ENCODE measurements around the gene SNTG2. TPM values are rescaled to one million over a fixed set of nuclear protein-coding genes. Genes with fewer than 3 reads are reported as not detected.
"Not testable (repeated sequence)": the region's sequence is repeated elsewhere in the genome, so short reads cannot be mapped to it uniquely, and the experiment has no call there.

The SNTG2 gene
- total RNA-seq, 2 experiments from 2014 or later = 0.52 to 1.1 TPM

- POLR2A ChIA-PET = no interaction called here
- CTCF ChIA-PET = no interaction called here
Observed at GRCh38 chr2:1129982-1130381, 179.3 kb downstream of the SNTG2 start.

DNA sequence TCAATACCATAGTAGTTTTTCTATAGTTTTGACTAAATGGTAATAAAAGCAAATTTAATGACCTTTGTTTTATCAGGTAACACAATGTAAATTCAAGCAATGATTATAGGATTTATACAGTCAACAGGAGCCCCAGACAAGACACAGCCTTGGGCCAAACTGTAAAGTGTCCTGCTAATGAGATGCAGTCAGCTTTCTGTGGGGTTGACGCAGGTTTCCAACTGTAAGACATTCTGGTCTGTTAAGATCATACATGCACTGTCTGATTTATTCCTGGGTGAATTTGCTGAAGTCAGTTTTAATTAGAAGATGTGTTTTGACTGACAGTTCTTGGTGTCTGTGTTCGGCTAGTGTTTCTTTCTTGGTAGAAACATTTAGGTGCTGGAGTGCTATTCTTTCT lies 180.3 kb downstream of the SNTG2 start:
- CTCF ChIA-PET = interaction anchor here (1.5 kb wide), 1 partner anchor 10 kb away, joined by 5 read pairs; no protein-coding TSS in a partner anchor
- POLR2A ChIA-PET = no interaction called here

DNA sequence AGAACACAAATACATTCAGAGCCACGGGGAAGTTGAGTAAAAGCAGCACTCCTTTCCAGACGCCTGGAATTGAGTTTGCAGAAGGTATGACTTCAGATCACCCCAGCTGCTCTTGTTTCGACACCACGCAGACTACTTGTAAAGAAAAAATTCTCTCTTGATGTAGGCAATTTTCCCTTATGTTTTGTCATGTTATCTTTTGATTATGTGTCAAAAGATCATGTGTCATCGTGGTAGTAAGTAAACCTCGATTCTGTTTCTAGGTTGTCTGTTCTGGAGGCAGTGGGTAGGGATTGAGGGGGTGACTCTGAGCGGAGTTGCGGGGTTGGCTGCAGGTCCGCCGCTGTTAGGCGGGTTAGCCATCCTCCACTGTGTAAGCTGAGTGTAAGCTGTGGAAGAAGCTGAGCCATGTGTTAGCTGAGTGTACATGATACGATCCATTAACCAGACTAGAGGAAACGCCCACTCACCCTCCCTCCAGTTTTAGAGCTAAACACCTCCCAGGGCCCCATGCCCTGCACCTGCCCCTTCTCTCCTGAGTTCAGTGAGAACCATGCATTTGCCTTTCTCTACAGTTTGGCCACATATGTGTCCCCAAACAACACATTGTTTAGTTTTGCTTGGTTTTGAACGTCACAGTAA lies 181.8 kb downstream of the SNTG2 start:
- CTCF ChIA-PET = interaction anchor here (1.5 kb wide), 1 partner anchor 8 kb away, joined by 5 read pairs; no protein-coding TSS in a partner anchor
- POLR2A ChIA-PET = no interaction called here

- CTCF ChIA-PET = not testable (repeated sequence)
Observed at GRCh38 chr2:1133896-1134295, 183.2 kb downstream of the SNTG2 start.

DNA sequence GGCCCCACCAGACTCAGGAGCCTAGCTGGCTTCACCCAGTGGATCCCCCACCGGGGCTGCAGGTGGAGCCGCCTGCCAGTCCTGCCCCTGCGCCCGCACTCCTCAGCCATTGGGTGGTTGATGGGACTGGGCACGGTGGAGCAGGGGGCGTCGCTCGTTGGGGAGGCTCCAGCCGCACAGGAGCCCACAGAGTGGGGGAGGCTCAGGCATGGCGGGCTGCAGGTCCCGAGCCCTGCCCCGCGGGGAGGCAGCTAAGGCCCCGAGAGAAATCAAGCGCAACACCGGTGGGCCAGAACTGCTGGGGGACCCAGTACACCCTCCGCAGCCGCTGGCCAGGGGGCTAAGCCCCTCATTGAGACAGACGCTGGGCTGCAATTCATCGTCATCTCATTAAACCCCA lies 184.0 kb downstream of the SNTG2 start:
- ChIA-PET CTCF (no interaction called here), POLR2A (no interaction called here)

More at GRCh38 chr2:1133896-1134295, 183.2 kb downstream of the SNTG2 start:
- POLR2A ChIA-PET = not testable (repeated sequence)

DNA sequence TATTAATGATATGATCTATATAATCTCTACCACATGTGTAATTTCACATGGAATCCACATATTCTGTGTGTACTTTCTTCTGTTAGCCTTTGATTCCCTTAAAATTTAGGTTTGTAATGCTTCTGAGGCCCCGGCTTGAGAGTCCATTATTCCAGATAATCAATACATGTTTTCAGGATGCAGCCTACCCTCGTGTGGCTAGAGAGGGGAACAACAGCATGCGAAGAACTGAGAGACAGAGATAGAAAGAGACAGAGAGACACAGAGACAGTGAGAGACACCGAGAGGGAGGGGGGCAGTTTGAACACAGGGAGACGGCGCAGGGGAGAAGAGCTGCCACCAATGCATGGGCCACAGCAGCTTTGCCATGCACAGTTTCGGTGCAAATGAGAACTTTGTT lies 185.4 kb downstream of the SNTG2 start:
- ChIA-PET POLR2A (no interaction called here), CTCF (no interaction called here)

GRCh38 chr2:1136846-1137245 lies 186.2 kb downstream of the SNTG2 start:
- ChIA-PET POLR2A (no interaction called here), CTCF (no interaction called here)

DNA sequence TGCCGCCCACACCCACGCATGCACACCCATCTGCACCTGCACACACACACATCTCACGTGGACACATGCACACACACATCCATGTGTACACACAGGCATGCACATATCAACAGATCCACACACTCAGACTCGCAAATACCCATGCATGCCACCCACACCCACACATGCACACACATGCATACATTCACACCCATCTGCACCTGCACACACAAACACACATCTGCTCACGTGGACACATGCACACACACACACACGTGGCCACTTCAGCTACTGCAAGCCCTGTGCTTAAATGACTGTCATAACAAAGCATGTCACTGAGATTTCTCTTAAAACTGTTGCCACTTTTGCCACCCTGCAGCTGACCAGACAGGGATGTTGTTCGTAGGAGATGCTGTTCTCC lies 186.6 kb downstream of the SNTG2 start:
- ChIA-PET POLR2A (no interaction called here), CTCF (no interaction called here)

DNA sequence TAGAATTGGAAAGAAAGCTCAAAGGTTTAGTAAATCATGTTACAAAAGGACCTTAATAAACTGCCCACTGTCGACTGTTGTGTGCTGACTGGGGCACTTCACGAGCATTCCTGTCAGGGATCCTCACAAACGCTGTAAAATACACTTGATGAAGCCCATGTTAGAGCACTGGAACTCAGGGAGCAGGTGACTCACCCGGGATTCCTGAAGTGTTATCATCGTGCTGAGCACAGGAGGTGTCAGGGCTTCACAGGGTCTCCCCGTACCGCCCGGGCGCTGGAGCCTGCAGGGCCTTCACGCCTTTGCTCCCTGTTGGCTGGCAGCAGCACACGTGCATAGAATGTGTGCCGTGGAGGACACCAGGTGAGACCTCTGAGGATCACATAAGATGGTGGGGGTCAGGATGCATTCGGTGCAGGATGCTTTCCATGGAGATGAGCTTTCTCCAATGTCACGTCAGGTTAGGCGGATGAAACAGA lies 187.3 kb downstream of the SNTG2 start:
- CTCF ChIA-PET = no interaction called here
- POLR2A ChIA-PET = no interaction called here

DNA sequence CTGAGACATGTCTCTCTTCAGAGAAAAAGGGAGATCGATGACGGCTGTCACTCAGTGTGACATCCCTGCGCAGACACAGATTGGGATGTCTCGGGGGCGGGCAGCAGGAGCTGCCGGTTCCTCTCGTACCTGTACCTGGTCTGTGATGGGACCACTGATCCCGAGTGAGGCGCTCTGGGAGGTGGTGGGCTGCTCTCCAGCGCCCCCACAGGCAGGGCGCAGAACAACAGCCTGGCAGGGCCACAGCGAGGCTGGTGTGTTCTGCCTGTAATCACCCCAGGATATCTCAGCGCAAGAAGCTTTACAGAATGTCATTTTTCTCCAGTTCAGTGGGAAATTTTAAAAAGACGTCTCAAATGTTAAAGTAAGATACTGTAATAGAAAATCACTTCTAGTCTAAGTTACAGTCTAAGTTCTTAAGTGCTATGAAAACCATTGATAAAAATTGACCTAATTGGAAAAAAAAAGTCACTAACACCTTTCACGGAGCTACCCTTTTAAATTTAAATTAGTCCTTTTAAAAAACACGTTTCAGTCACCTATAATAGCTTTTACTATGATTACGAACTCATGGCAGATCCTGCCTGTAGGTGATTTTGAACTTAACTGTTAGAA lies 189.8 kb downstream of the SNTG2 start:
- CTCF ChIA-PET = interaction anchor here (0.7 to 1.8 kb wide), 5 partner anchors 9 to 425 kb away, joined by 3 to 5 read pairs (median 3); no protein-coding TSS in a partner anchor
- POLR2A ChIA-PET = no interaction called here

DNA sequence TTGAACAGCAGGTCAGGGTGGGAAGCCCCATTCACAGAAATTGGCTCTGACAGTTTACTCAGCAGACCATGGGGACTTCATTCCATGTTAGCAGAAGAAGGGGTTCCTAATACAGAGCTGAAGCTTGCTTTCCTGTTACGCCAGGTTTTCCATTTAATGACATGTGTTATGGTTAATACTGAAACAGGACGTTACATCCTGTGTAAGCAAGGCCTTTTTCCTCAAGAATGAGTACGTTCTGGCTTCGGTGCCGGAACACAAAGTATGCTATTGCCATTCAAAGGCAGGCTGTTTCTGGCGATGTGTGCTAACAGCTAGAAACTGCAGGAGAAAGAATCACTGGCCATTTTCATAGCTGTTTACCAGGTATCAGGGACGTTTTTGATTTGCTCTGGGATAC lies 190.4 kb downstream of the SNTG2 start:
- ChIA-PET POLR2A (no interaction called here), CTCF (interaction anchor here (0.7 to 1.8 kb wide), 3 partner anchors 9 to 48 kb away, joined by 3 to 5 read pairs (median 4); no protein-coding TSS in a partner anchor)

DNA sequence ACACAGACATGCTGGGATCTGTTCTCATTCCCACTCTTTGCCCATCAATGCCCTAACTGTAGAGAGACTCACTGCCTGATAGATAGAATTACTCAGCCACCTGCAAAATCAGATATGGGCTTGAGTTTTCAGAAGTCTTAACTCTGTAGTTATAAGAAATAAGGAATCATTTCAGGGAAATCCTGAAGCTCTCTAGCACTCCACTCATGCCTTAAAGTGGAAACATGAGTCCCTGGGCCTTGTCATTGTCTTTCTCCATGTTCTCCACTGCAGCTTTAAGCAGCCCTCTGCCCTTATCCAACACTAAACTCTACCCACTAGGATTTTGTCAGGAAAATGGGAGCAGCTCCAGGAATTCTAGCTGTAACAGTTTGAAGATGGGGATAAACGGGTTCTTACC lies 192.5 kb downstream of the SNTG2 start:
- CTCF ChIA-PET = no interaction called here
- POLR2A ChIA-PET = no interaction called here

GRCh38 chr2:1147873-1148612 lies 197.4 kb downstream of the SNTG2 start:
- CTCF ChIA-PET = no interaction called here
- POLR2A ChIA-PET = no interaction called here

DNA sequence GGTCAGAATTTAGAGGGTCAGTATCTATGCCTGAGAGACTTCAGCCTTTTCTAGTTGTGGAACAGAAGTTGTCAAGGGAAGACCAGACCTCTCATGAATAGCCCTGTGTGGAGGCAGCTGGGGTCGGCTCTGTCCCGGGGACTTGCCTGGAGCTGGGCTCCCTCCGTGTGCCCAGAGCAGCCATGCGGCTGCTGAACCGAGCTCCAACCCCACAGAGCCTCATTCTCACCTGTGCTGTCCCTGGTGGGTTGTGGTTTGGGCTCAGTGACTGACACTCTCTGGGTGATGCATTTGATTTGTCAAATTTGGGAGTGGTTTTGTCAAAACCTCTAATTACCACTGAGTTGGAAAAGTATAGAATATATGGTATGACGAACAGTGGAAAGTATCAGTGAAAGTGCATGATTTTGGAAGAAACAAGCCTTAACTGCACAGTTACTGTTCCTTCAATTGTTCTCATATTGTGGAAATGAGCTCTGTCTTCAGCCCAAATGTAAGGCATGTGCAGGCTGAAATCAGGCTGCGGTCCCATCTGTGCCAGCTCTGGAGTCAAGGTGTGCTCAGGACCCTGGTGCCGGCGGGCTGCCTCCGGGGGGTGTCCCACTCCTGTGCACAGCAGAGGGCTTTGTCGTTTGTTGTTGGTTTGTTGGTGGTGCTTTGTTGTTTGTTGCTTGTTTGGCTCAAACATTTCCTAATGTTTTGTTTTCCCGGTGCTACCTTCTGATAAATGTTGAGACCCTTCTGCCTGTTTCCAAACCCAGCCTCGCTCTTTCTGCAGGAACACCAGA lies 200.3 kb downstream of the SNTG2 start:
- POLR2A ChIA-PET = no interaction called here
- CTCF ChIA-PET = no interaction called here

GRCh38 chr2:1152375-1152774 lies 201.7 kb downstream of the SNTG2 start:
- ChIA-PET CTCF (no interaction called here), POLR2A (no interaction called here)

GRCh38 chr2:1153920-1154319 lies 203.3 kb downstream of the SNTG2 start:
- ChIA-PET POLR2A (no interaction called here), CTCF (no interaction called here)

DNA sequence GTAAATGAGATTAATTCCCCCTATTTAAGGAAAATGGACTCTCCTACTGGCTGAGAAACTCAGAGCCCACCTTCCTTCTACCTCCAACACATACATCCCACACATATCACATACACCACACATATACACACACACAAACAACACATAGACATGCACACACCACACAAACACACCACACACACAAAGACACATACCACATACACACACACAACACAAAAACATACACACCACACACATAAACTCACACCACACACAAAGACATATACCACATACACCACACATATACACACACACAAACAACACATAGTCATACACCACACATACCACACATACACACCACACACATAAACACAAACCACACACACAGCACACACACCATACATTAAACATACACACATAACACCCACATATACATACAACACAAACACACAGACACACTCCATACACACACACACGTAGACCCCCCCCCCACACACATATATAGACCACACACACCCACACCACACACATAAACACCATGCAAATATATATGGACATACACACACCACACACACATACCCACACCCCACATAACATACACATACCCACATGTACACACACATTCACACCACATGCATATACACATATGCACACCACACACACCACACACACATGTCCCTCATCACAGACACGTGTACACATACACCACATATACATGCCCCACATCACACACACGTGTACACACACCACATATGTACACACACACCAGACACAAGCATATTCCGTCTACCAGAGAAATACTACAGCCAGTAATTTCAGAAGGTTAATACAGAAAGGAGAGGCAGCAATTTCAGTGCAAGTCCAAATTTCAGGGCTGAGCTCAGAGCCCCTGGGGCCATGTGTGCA lies 204.3 kb downstream of the SNTG2 start:
- POLR2A ChIA-PET = no interaction called here
- CTCF ChIA-PET = no interaction called here

DNA sequence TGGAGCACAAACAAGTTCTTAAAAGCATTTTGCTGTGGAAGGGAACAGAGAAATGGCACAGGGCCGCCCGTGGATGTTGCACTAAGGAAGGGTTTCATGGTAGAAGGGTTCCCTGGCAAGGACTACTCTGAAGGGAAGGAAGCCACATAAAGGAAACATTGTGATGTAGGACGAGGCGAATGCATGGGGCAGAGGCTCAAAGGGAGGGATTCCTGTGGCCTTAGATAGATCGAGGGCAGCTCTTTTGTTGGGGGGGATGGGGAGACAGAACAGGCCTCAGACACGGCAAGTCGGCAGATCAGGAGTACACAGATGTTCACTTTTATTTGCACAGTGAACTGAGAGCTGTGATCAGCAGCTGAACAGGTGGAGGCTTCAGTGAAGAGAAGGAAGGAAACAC lies 205.4 kb downstream of the SNTG2 start:
- ChIA-PET CTCF (no interaction called here), POLR2A (no interaction called here)

DNA sequence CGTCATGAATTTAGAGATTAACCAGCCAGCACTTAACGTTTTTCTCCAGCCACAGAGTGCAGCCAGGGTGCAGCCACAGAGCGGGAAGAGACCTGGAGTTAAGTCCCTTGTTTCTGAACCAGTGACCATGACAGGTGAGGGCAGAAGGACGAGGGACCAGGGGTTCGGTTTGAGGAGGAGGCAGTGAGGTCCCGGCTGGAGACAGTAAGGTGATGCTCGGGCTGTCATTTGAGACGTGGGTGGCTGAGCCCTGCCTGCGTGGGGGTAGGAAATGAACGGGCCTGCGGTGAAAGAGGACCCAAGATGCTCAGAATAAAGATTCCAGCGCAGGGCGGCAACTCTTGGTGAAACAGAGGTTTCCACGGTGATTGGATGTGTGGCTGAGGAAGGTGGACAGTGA lies 205.9 kb downstream of the SNTG2 start:
- ChIA-PET CTCF (no interaction called here), POLR2A (no interaction called here)

DNA sequence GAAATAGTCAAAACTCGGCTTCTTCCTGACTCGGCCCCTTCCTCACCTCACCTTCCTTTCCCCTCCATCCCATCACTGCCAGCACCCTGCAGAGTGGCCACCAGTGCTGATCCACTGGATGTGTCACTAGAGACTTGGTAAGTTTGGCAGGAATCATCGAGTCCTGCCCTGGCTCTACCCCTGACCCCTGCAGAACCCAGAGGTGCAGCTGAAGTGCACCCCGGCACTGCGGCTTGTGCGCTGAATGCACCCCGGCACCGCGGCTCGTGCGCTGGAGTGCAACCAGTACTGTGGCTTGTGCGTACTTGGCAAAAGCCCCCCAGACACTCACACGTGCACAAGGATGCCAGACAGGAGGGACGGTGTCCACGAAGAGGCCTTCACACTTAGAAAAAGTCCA lies 206.5 kb downstream of the SNTG2 start:
- ChIA-PET CTCF (no interaction called here), POLR2A (no interaction called here)

Measured in activated CD8-positive, alpha-beta memory T cell treated with anti-CD3 and anti-CD28 coated beads for 36 hours (primary cell).